ENCODE data around the gene ITPK1.

The ITPK1 gene

GRCh38 chr14:93061380-93062012 is 54.2 kb downstream of the ITPK1 start:
- no peak for DNase-seq (ENCODE audit: low read depth in 2 of 2)

GRCh38 chr14:93060841-93061240 is 54.9 kb downstream of the ITPK1 start:
- DNase-seq (ENCODE audit: low read depth in 2 of 2): no peak

- no peak for DNase-seq (ENCODE audit: low read depth in 2 of 2)
Observed at GRCh38 chr14:93059917-93060545, 55.7 kb downstream of the ITPK1 start.

GRCh38 chr14:93059260-93059659 is 56.5 kb downstream of the ITPK1 start:
- DNase-seq (ENCODE audit: low read depth in 2 of 2): no peak

GRCh38 chr14:93057586-93058280 is 58.0 kb downstream of the ITPK1 start:
- DNase-seq (ENCODE audit: low read depth in 2 of 2): no peak

- no peak for DNase-seq (ENCODE audit: low read depth in 2 of 2)
Observed at GRCh38 chr14:93056840-93057585, 58.7 kb downstream of the ITPK1 start.

GRCh38 chr14:93056166-93056839 is 59.4 kb downstream of the ITPK1 start:
- DNase-seq (ENCODE audit: low read depth in 2 of 2): no peak

- DNase-seq (ENCODE audit: low read depth in 2 of 2): no peak
Observed at GRCh38 chr14:93055651-93056115, 60.0 kb downstream of the ITPK1 start.

- no peak for DNase-seq (ENCODE audit: low read depth in 2 of 2)
Observed at GRCh38 chr14:93054876-93055275, 60.8 kb downstream of the ITPK1 start.

GRCh38 chr14:93054006-93054405 is 61.7 kb downstream of the ITPK1 start:
- DNase-seq (ENCODE audit: low read depth in 2 of 2): no peak

- DNase-seq (ENCODE audit: low read depth in 2 of 2): no peak
Observed at GRCh38 chr14:93051600-93052546, 63.9 kb downstream of the ITPK1 start.

- DNase-seq (ENCODE audit: low read depth in 2 of 2): no peak
Observed at GRCh38 chr14:93050761-93051160, 65.0 kb downstream of the ITPK1 start.

- DNase-seq (ENCODE audit: low read depth in 2 of 2): no peak
Observed at GRCh38 chr14:93049867-93050331, 65.8 kb downstream of the ITPK1 start.

GRCh38 chr14:93049315-93049714 is 66.4 kb downstream of the ITPK1 start:
- no peak for DNase-seq (ENCODE audit: low read depth in 2 of 2)

- no peak for DNase-seq (ENCODE audit: low read depth in 2 of 2)
Observed at GRCh38 chr14:93048843-93049242, 66.9 kb downstream of the ITPK1 start.

- no peak for DNase-seq (ENCODE audit: low read depth in 2 of 2)
Observed at GRCh38 chr14:93047661-93048060, 68.1 kb downstream of the ITPK1 start.

- DNase-seq (ENCODE audit: low read depth in 2 of 2): no peak
Observed at GRCh38 chr14:93047157-93047556, 68.6 kb downstream of the ITPK1 start.

- DNase-seq (ENCODE audit: low read depth in 2 of 2): no peak
Observed at GRCh38 chr14:93046705-93047050, 69.0 kb downstream of the ITPK1 start.

- DNase-seq (ENCODE audit: low read depth in 2 of 2): no peak
Observed at GRCh38 chr14:93045965-93046704, 69.6 kb downstream of the ITPK1 start.

GRCh38 chr14:93045211-93045674 is 70.5 kb downstream of the ITPK1 start:
- no peak for DNase-seq (ENCODE audit: low read depth in 2 of 2)

Data from fibroblast of skin of left biceps (primary cell).